ENCODE data around the gene WSCD2.

Gene WSCD2

DNA sequence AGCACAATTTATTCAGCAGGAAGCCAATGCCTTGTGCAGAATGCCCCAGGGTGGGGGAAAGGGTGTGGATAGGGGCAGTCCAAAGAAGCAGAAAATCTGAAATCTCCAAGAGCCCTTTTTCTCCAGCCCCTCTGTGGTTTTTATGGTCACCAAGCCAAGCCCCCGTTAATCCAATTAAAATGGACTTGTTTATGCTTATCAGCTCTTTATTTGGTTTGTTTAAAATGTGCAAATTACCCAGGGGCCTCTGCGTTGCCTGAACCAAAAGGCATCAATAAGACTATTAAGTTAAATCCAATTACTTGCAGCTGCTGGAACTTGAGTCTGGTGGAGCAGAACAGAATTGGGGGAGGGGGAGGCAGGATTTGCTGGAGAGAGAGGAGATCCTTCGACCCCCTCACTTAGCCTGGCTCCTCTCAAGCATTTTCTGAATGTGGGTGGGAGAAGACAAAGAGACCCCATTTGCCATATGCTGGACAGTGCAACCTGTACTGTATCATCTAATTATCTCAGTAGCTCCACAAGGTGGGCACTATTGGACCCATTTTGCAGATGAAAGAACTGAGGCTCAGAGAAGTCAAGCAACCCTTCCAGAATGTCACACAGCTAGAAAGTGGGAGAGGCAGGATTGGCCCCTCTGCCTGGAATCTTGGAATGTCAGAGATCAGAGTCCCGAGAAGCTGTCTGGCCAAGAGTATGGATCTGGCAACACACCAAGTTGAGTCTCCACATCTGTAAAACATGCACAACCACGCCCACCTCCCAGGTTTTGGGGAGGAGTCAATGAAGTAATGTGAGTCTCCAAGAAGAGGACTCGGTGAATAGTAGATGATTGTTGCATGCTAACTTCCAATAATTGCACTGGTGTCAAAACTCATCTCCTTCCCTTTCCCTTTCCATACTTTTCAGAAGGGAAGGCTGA lies 143.1 kb downstream of the WSCD2 start:
- Histone ChIP-seq H3K9ac (ENCODE audit: low read length) (no peak overlapping the region), H2AK5ac (ENCODE audit: low read length) (no peak overlapping the region), H3K18ac (ENCODE audit: low read length) (no peak overlapping the region), H3K36me3 (ENCODE audit: control insufficient read depth, insufficient read depth, low read length) (no peaks in the 10 kb centered on the region), H3K4me2 (ENCODE audit: low read length) (no peak overlapping the region), H3K79me2 (ENCODE audit: control insufficient read depth, insufficient read depth, low read length) (no peaks in the 10 kb centered on the region), H4K8ac (ENCODE audit: low read depth, low read length) (no peak overlapping the region), H2BK5ac (ENCODE audit: low read length) (peak overlapping the region; percentile 24), H3K27me3 (ENCODE audit: insufficient read depth, low read length, poor library complexity) (no peaks in the 10 kb centered on the region), H3K27ac (ENCODE audit: low read depth, low read length) (no peak overlapping the region), H3K4me1 (ENCODE audit: control insufficient read depth, low read depth, low read length) (peaks cover 2% of the 10 kb centered on the region), H3K4ac (ENCODE audit: low read depth, low read length) (no peak overlapping the region), H4K5ac (ENCODE audit: low read length) (peak overlapping the region; percentile 18), H2BK15ac (replicated peaks; ENCODE audit: low read depth) (no peak overlapping the region), H3K56ac (ENCODE audit: low read length) (no peak overlapping the region), H3K23ac (ENCODE audit: low read length) (no peak overlapping the region), H2BK120ac (ENCODE audit: low read depth, low read length) (no peak overlapping the region), H3K79me1 (ENCODE audit: low read length) (no peaks in the 10 kb centered on the region), H3K4me3 (ENCODE audit: low read length) (no peak overlapping the region)
- WGBS (ENCODE audit: extremely low coverage, insufficient coverage, low lambda C conversion rate): no CpG with 5 or more reads among the region's 6 CpGs
- peak; percentile 72 for DNase-seq

GRCh38 chr12:108273217-108273616 lies 144.1 kb downstream of the WSCD2 start:
- no peaks in the 10 kb centered on the region for H3K79me2 ChIP-seq (ENCODE audit: control insufficient read depth, insufficient read depth, low read length)
- no peak overlapping the region for H2BK120ac ChIP-seq (ENCODE audit: low read depth, low read length)
- H3K36me3 ChIP-seq (ENCODE audit: control insufficient read depth, insufficient read depth, low read length): no peaks in the 10 kb centered on the region
- H2BK5ac ChIP-seq (ENCODE audit: low read length): no peak overlapping the region
- H3K4me1 ChIP-seq (ENCODE audit: control insufficient read depth, low read depth, low read length): peaks cover 2% of the 10 kb centered on the region
- H3K4me3 ChIP-seq (ENCODE audit: low read length): no peak overlapping the region
- H3K4ac ChIP-seq (ENCODE audit: low read depth, low read length): no peak overlapping the region
- no peak overlapping the region for H2AK5ac ChIP-seq (ENCODE audit: low read length)
- DNase-seq: no peak
- H3K23ac ChIP-seq (ENCODE audit: low read length): no peak overlapping the region
- H3K27me3 ChIP-seq (ENCODE audit: insufficient read depth, low read length, poor library complexity): no peaks in the 10 kb centered on the region
- no peaks in the 10 kb centered on the region for H3K79me1 ChIP-seq (ENCODE audit: low read length)
- WGBS (ENCODE audit: extremely low coverage, insufficient coverage, low lambda C conversion rate): no CpG with 5 or more reads among the region's 2 CpGs
- no peak overlapping the region for H3K27ac ChIP-seq (ENCODE audit: low read depth, low read length)
- H3K56ac ChIP-seq (ENCODE audit: low read length): no peak overlapping the region
- no peak overlapping the region for H3K18ac ChIP-seq (ENCODE audit: low read length)
- H4K8ac ChIP-seq (ENCODE audit: low read depth, low read length): no peak overlapping the region
- H3K4me2 ChIP-seq (ENCODE audit: low read length): no peak overlapping the region
- H2BK15ac ChIP-seq (replicated peaks; ENCODE audit: low read depth): no peak overlapping the region
- H3K9ac ChIP-seq (ENCODE audit: low read length): no peak overlapping the region
- H4K5ac ChIP-seq (ENCODE audit: low read length): no peak overlapping the region

DNA sequence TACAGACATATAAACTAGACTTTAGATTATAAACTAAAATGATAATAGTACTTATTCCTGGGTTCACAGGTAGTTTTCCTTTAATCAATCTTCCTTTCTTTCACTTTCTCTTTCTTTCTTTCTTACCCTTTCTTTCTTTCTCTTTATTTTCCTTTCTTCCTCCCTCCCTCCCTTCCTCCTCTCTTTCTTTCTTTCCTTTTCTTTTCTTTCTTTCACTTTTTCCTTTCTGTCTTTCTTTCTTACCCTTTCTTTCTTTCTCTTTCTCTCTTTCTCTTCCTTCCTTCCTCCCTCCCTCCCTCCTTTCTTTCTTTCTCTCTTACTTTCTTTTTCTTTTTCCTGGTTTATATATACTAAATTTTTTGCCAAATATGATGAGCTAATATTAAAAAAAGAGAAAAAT lies 148.5 kb downstream of the WSCD2 start:
- H2AK5ac ChIP-seq (ENCODE audit: low read length): no peak overlapping the region
- no peaks in the 10 kb centered on the region for H3K36me3 ChIP-seq (ENCODE audit: control insufficient read depth, insufficient read depth, low read length)
- no peaks in the 10 kb centered on the region for H3K27me3 ChIP-seq (ENCODE audit: insufficient read depth, low read length, poor library complexity)
- DNase-seq: no peak
- H3K79me1 ChIP-seq (ENCODE audit: low read length): no peaks in the 10 kb centered on the region
- H2BK15ac ChIP-seq (replicated peaks; ENCODE audit: low read depth): no peak overlapping the region
- H3K79me2 ChIP-seq (ENCODE audit: control insufficient read depth, insufficient read depth, low read length): no peaks in the 10 kb centered on the region
- peaks cover 2% of the 10 kb centered on the region for H3K4me1 ChIP-seq (ENCODE audit: control insufficient read depth, low read depth, low read length)
- H4K8ac ChIP-seq (ENCODE audit: low read depth, low read length): no peak overlapping the region
- H3K56ac ChIP-seq (ENCODE audit: low read length): no peak overlapping the region
- no peak overlapping the region for H3K4me2 ChIP-seq (ENCODE audit: low read length)
- no peak overlapping the region for H2BK5ac ChIP-seq (ENCODE audit: low read length)
- no peak overlapping the region for H3K23ac ChIP-seq (ENCODE audit: low read length)
- no peak overlapping the region for H3K18ac ChIP-seq (ENCODE audit: low read length)
- no peak overlapping the region for H2BK120ac ChIP-seq (ENCODE audit: low read depth, low read length)
- no peak overlapping the region for H3K9ac ChIP-seq (ENCODE audit: low read length)
- H3K27ac ChIP-seq (ENCODE audit: low read depth, low read length): no peak overlapping the region
- no peak overlapping the region for H3K4me3 ChIP-seq (ENCODE audit: low read length)
- H4K5ac ChIP-seq (ENCODE audit: low read length): no peak overlapping the region
- H3K4ac ChIP-seq (ENCODE audit: low read depth, low read length): no peak overlapping the region

DNA sequence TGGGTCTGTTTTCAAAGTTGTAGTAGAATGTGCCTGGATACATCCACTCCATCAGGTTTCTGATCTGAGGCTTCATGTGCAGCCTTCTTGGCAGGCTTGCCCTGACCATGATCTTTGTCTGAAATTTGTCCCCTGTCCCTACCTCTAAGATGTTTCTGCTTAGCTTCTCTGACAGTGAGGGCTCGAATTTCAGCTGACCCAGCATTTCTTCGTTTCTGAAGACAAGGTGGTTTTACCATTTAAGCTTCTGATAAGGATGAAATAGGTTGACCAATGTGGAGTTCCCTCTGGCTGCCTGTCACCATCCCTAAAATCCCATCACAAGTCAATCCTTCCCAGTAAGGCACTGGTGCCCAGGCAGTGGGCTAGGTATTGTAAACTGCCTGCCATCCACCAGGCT lies 153.1 kb downstream of the WSCD2 start:
- Histone ChIP-seq H4K8ac (ENCODE audit: low read depth, low read length) (no peak overlapping the region), H2AK5ac (ENCODE audit: low read length) (no peak overlapping the region), H3K4me3 (ENCODE audit: low read length) (no peak overlapping the region), H4K5ac (ENCODE audit: low read length) (no peak overlapping the region), H3K27ac (ENCODE audit: low read depth, low read length) (no peak overlapping the region), H2BK120ac (ENCODE audit: low read depth, low read length) (no peak overlapping the region), H3K79me2 (ENCODE audit: control insufficient read depth, insufficient read depth, low read length) (no peaks in the 10 kb centered on the region), H3K23ac (ENCODE audit: low read length) (no peak overlapping the region), H2BK5ac (ENCODE audit: low read length) (no peak overlapping the region), H3K27me3 (ENCODE audit: insufficient read depth, low read length, poor library complexity) (no peaks in the 10 kb centered on the region), H3K4me2 (ENCODE audit: low read length) (no peak overlapping the region), H3K36me3 (ENCODE audit: control insufficient read depth, insufficient read depth, low read length) (no peaks in the 10 kb centered on the region), H3K18ac (ENCODE audit: low read length) (no peak overlapping the region), H2BK15ac (replicated peaks; ENCODE audit: low read depth) (no peak overlapping the region), H3K4me1 (ENCODE audit: control insufficient read depth, low read depth, low read length) (no peaks in the 10 kb centered on the region), H3K79me1 (ENCODE audit: low read length) (no peaks in the 10 kb centered on the region), H3K9ac (ENCODE audit: low read length) (no peak overlapping the region), H3K4ac (ENCODE audit: low read depth, low read length) (no peak overlapping the region), H3K56ac (ENCODE audit: low read length) (no peak overlapping the region)
- WGBS (ENCODE audit: extremely low coverage, insufficient coverage, low lambda C conversion rate): no CpG with 5 or more reads among the region's 2 CpGs
- no peak for DNase-seq

GRCh38 chr12:108282676-108283075 lies 153.6 kb downstream of the WSCD2 start:
- H2BK5ac ChIP-seq (ENCODE audit: low read length): no peak overlapping the region
- H3K27me3 ChIP-seq (ENCODE audit: insufficient read depth, low read length, poor library complexity): no peaks in the 10 kb centered on the region
- no peaks in the 10 kb centered on the region for H3K79me2 ChIP-seq (ENCODE audit: control insufficient read depth, insufficient read depth, low read length)
- no peak overlapping the region for H3K4me2 ChIP-seq (ENCODE audit: low read length)
- no peak overlapping the region for H2BK15ac ChIP-seq (replicated peaks; ENCODE audit: low read depth)
- no peak overlapping the region for H3K18ac ChIP-seq (ENCODE audit: low read length)
- H3K9ac ChIP-seq (ENCODE audit: low read length): no peak overlapping the region
- H3K56ac ChIP-seq (ENCODE audit: low read length): no peak overlapping the region
- no peak overlapping the region for H3K27ac ChIP-seq (ENCODE audit: low read depth, low read length)
- no peak overlapping the region for H4K5ac ChIP-seq (ENCODE audit: low read length)
- H3K4ac ChIP-seq (ENCODE audit: low read depth, low read length): no peak overlapping the region
- H3K4me1 ChIP-seq (ENCODE audit: control insufficient read depth, low read depth, low read length): no peaks in the 10 kb centered on the region
- no peak for DNase-seq
- no peak overlapping the region for H2BK120ac ChIP-seq (ENCODE audit: low read depth, low read length)
- H3K36me3 ChIP-seq (ENCODE audit: control insufficient read depth, insufficient read depth, low read length): no peaks in the 10 kb centered on the region
- no peak overlapping the region for H3K4me3 ChIP-seq (ENCODE audit: low read length)
- H4K8ac ChIP-seq (ENCODE audit: low read depth, low read length): no peak overlapping the region
- H2AK5ac ChIP-seq (ENCODE audit: low read length): no peak overlapping the region
- no CpG with 5 or more reads among the region's 3 CpGs for WGBS (ENCODE audit: extremely low coverage, insufficient coverage, low lambda C conversion rate)
- H3K79me1 ChIP-seq (ENCODE audit: low read length): no peaks in the 10 kb centered on the region
- H3K23ac ChIP-seq (ENCODE audit: low read length): no peak overlapping the region

- Histone ChIP-seq H3K4me3 (ENCODE audit: low read length) (no peak overlapping the region), H3K79me1 (ENCODE audit: low read length) (no peaks in the 10 kb centered on the region), H3K23ac (ENCODE audit: low read length) (no peak overlapping the region), H3K36me3 (ENCODE audit: control insufficient read depth, insufficient read depth, low read length) (no peaks in the 10 kb centered on the region), H2AK5ac (ENCODE audit: low read length) (no peak overlapping the region), H3K9ac (ENCODE audit: low read length) (no peak overlapping the region), H3K79me2 (ENCODE audit: control insufficient read depth, insufficient read depth, low read length) (no peaks in the 10 kb centered on the region), H3K18ac (ENCODE audit: low read length) (no peak overlapping the region), H3K27me3 (ENCODE audit: insufficient read depth, low read length, poor library complexity) (no peaks in the 10 kb centered on the region), H3K56ac (ENCODE audit: low read length) (no peak overlapping the region), H2BK15ac (replicated peaks; ENCODE audit: low read depth) (no peak overlapping the region), H2BK5ac (ENCODE audit: low read length) (no peak overlapping the region), H3K4me2 (ENCODE audit: low read length) (no peak overlapping the region), H3K4ac (ENCODE audit: low read depth, low read length) (no peak overlapping the region), H2BK120ac (ENCODE audit: low read depth, low read length) (no peak overlapping the region), H4K8ac (ENCODE audit: low read depth, low read length) (no peak overlapping the region), H3K27ac (ENCODE audit: low read depth, low read length) (no peak overlapping the region), H4K5ac (ENCODE audit: low read length) (no peak overlapping the region), H3K4me1 (ENCODE audit: control insufficient read depth, low read depth, low read length) (no peaks in the 10 kb centered on the region)
- no CpG with 5 or more reads among the region's 7 CpGs for WGBS (ENCODE audit: extremely low coverage, insufficient coverage, low lambda C conversion rate)
- no peak for DNase-seq
Observed at GRCh38 chr12:108284163-108284562, 155.1 kb downstream of the WSCD2 start.

Measured in mesendoderm (in vitro differentiated cells).